Hepatocyte (in vitro differentiated cells): ENCODE results near the gene LRRFIP1. TPM values are rescaled to one million over a fixed set of nuclear protein-coding genes. Genes with fewer than 3 reads are reported as not detected.
"Not testable (repeated sequence)": the region's sequence is repeated elsewhere in the genome, so short reads cannot be mapped to it uniquely, and the experiment has no call there.

Experiments used
- DNase-seq: peaks from one replicate; pipeline ENCODE4 v3.0.0-alpha.2; 2016; ENCODE audit warnings: low spot score
- H2AFZ ChIP-seq: fragments of 200-600 bp; sonication (generic); 2 replicates; pipeline ENCODE4 v1.6.0; 2016; ENCODE audit warnings: antibody characterized with exemption, mild to moderate bottlenecking
- H3K27ac ChIP-seq: fragments of 200-600 bp; sonication (generic); 2 replicates; pipeline ENCODE4 v1.5.1; 2016; ENCODE audit warnings: mild to moderate bottlenecking
- H3K27me3 ChIP-seq: fragments of 200-600 bp; sonication (generic); 2 replicates; pipeline ENCODE4 v1.6.1; 2016
- H3K36me3 ChIP-seq: fragments of 200-600 bp; sonication (generic); replicated peaks from 2 replicates; pipeline ENCODE4 v1.5.1; 2016; ENCODE audit warnings: low read depth; ENCODE audit not compliant: insufficient read depth
- H3K4me1 ChIP-seq: fragments of 200-600 bp; sonication (generic); 2 replicates; pipeline ENCODE4 v1.5.1; 2016; ENCODE audit warnings: mild to moderate bottlenecking, moderate library complexity; ENCODE audit not compliant: insufficient read depth
- H3K4me2 ChIP-seq: fragments of 200-600 bp; sonication (generic); 2 replicates; pipeline ENCODE4 v1.6.0; 2016
- H3K4me3 ChIP-seq: fragments of 200-600 bp; sonication (generic); 2 replicates; pipeline ENCODE4 v1.5.1; 2016; ENCODE audit warnings: mild to moderate bottlenecking
- H3K79me2 ChIP-seq: fragments of 200-600 bp; sonication (generic); 2 replicates; pipeline ENCODE4 v1.6.0; 2017; ENCODE audit warnings: mild to moderate bottlenecking
- H3K9me2 ChIP-seq: fragments of 200-600 bp; sonication (generic); replicated peaks from 2 replicates; pipeline ENCODE4 v1.6.0; 2017; ENCODE audit warnings: mild to moderate bottlenecking; ENCODE audit not compliant: insufficient read depth
- H3K9me3 ChIP-seq: fragments of 200-600 bp; sonication (generic); 2 replicates; pipeline ENCODE4 v1.5.1; 2016; ENCODE audit warnings: low read depth, mild to moderate bottlenecking
- H4K20me1 ChIP-seq: fragments of 200-600 bp; sonication (generic); 2 replicates; pipeline ENCODE4 v1.6.0; 2016; ENCODE audit warnings: mild to moderate bottlenecking; ENCODE audit not compliant: insufficient read depth, poor library complexity, severe bottlenecking
- CTCF ChIP-seq: fragments of 200-600 bp; sonication (generic); IDR thresholded peaks from 2 replicates; pipeline ENCODE4 v1.5.1; 2016; ENCODE audit warnings: antibody characterized with exemption, mild to moderate bottlenecking; ENCODE audit not compliant: poor library complexity
- EZH2 ChIP-seq: fragments of 200-600 bp; sonication (generic); IDR thresholded peaks from 2 replicates; pipeline ENCODE4 v1.6.1; 2016; ENCODE audit warnings: antibody characterized with exemption, mild to moderate bottlenecking, borderline replicate concordance
- EZH2phosphoT487 ChIP-seq: fragments of 200-600 bp; sonication (generic); IDR thresholded peaks from one replicate; pipeline ENCODE4 v1.6.1; 2018; ENCODE audit warnings: antibody characterized with exemption, mild to moderate bottlenecking, low read depth, moderate library complexity; ENCODE audit not compliant: unreplicated experiment, severe bottlenecking
- WGBS: methylation state at CpG from one replicate; pipeline ENCODE4 v1.1.6; 2016; ENCODE audit warnings: low lambda C conversion rate; ENCODE audit errors: missing lambda C conversion rate; 5-methylcytosine and 5-hydroxymethylcytosine counted together
- polyA plus RNA-seq: library from polyadenylated mRNA; unstranded; fragments of >200 nt; fragmentation: Nextera tagmentation; extraction: Ambion mirVana; gene quantifications from 2 replicates; pipeline ENCODE4 v1.2.1, GENCODE V29; 2016
- total RNA-seq: library from RNA; depleted of rRNA; stranded (reverse); fragments of >200 nt; gene quantifications from 2 replicates; pipeline ENCODE4 v1.2.3, GENCODE V29; 2014

LRRFIP1 gene
- total and polyA plus RNA-seq, 2 experiments from 2014 or later: 42.7 to 64.1 TPM

- H3K9me2 ChIP-seq: no peaks in the 10 kb centered on the region
- no peaks in the 10 kb centered on the region for H4K20me1 ChIP-seq
- H3K36me3 ChIP-seq: no peaks in the 10 kb centered on the region
- 88% methylated on average over 10 of the region's 10 CpGs for WGBS
- H3K4me2 ChIP-seq: no peak overlapping the region
- no peak for DNase-seq
- H3K4me3 ChIP-seq: no peak overlapping the region
- no peak for TF ChIP-seq EZH2
- no peak for TF ChIP-seq CTCF
- TF ChIP-seq EZH2phosphoT487: no peak
- H3K9me3 ChIP-seq: no peaks in the 10 kb centered on the region
- H3K27ac ChIP-seq: no peak overlapping the region
- H3K4me1 ChIP-seq: no peaks in the 10 kb centered on the region
- no peaks in the 10 kb centered on the region for H3K27me3 ChIP-seq
- H3K79me2 ChIP-seq: no peaks in the 10 kb centered on the region
- no peak overlapping the region for H2AFZ ChIP-seq
These were observed 131.8 kb downstream of the LRRFIP1 start for GRCh38 chr2:237759176-237759575.

DNA sequence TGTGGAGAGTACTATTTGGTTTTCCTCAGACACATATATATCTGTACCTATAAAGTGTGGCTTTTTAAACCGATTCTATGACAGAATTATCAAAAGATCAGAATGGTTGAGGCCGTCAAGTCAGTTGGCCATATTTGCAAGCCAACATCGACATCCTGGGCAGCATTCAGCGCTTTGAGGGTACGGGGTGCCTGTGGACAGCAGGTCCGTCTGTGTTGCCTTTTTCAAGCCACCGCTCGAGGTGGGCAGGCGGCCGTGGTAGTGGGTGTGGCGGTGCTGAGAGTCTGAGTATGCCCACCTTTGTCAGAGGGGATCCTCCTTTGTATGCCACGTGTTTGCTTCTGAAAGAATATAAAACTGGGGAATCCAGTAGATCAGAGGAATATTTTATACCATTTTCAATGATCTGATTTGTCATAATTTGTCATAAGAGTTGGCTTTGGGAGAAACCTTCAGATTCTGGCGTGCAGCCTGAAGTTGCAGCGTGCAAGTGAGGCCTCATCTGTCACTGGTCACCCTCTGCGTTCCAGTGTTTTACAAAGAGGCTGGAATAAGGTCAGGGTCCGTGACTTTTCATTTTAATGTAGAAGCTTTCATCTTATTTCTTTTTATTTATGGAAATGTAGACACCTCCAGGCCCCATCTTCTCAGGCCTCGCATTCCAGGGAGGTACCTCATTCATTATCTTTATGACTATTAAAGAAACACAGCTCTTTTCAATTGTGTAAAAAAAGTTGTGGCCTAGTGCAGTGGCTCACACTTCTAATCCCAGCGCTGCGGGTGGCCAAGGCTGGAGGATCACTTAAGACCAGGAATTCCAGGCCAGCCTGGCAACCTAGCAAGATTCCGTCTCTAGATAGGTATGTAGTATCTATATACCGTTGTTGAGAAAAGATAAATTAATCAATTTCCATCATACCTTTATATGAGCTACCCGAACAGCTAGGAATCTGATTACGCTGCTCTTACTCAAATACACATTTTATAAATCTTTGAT is 133.4 kb downstream of the LRRFIP1 start:
- H3K9me2 ChIP-seq: no peaks in the 10 kb centered on the region
- H4K20me1 ChIP-seq: no peaks in the 10 kb centered on the region
- no peak overlapping the region for H2AFZ ChIP-seq
- no peaks in the 10 kb centered on the region for H3K36me3 ChIP-seq
- H3K27me3 ChIP-seq: no peaks in the 10 kb centered on the region
- DNase-seq: no peak
- no peaks in the 10 kb centered on the region for H3K79me2 ChIP-seq
- H3K9me3 ChIP-seq: no peaks in the 10 kb centered on the region
- TF ChIP-seq EZH2 (no peak), CTCF (no peak), EZH2phosphoT487 (no peak)
- no peak overlapping the region for H3K4me3 ChIP-seq
- H3K27ac ChIP-seq: no peak overlapping the region
- WGBS: 87% methylated on average over 23 of the region's 23 CpGs
- H3K4me1 ChIP-seq: no peaks in the 10 kb centered on the region
- H3K4me2 ChIP-seq: no peak overlapping the region

DNA sequence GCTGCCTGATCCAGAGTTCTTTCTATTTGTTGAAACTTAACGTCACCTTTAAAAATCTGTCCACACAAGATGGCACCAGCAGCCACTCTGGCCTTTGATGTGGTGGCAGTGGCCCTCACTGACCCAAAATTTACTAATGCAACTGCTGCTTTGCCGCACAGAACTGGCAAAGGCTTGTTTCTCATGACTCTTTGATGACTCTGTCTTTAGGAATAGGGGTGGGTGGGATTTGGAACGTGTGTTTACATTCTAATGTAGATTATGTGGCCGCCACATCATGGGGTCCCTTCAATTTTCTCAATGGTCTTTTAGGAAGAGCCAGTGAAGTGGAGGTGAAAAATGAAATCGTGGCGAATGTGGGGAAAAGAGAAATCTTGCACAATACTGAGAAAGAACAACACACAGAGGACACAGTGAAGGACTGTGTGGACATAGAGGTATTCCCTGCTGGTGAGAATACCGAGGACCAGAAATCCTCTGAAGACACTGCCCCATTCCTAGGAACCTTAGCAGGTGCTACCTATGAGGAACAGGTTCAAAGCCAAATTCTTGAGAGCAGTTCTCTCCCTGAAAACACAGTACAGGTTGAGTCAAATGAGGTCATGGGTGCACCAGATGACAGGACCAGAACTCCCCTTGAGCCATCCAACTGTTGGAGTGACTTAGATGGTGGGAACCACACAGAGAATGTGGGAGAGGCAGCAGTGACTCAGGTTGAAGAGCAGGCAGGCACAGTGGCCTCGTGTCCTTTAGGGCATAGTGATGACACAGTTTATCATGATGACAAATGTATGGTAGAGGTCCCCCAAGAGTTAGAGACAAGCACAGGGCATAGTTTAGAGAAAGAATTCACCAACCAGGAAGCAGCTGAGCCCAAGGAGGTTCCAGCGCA is 135.2 kb downstream of the LRRFIP1 start:
- not testable (repeated sequence) for H3K27ac ChIP-seq, H3K27me3 ChIP-seq, H3K36me3 ChIP-seq, DNase-seq, H3K4me1 ChIP-seq, H3K9me2 ChIP-seq, H3K4me3 ChIP-seq, H3K4me2 ChIP-seq, H4K20me1 ChIP-seq, H3K79me2 ChIP-seq, H3K9me3 ChIP-seq, H2AFZ ChIP-seq
- 90% methylated on average over 9 of the region's 9 CpGs for WGBS
